ENCODE results near the gene ZNF821. TPM values are rescaled to one million over a fixed set of nuclear protein-coding genes. Genes with fewer than 3 reads are reported as not detected.

The ZNF821 gene
- total and polyA plus RNA-seq, 2 of the 8 experiments (the other 6 are each of a cell fraction or from before 2014, with no cell fraction given), result 9.5 to 14.1 TPM

- TF ChIP-seq TAF1 (IDR thresholded peaks at IDR 0.05; ENCODE audit: low read depth, low read length) (no peak), CTBP2 (IDR thresholded peaks at IDR 0.05; ENCODE audit: borderline replicate concordance, insufficient read depth, insufficient read length, low read length) (no peak), TBP (IDR thresholded peaks at IDR 0.05; ENCODE audit: low read depth, low read length) (no peak), SAP30 (IDR thresholded peaks at IDR 0.05; ENCODE audit: insufficient read depth, insufficient replicate concordance, low read length) (no peak), YY1 (IDR thresholded peaks at IDR 0.05; ENCODE audit: low read depth, low read length) (no peak), KDM5A (IDR thresholded peaks at IDR 0.05; ENCODE audit: low read length) (no peak), NANOG (IDR thresholded peaks at IDR 0.05; ENCODE audit: insufficient read depth, low read depth, low read length, poor library complexity, severe bottlenecking) (no peak)
Measured at GRCh38 chr16:71931001-71931400, 47.0 kb upstream of the ZNF821 start (continued).
